WERI-Rb-1 (cell line): ENCODE measurements around the gene TSHB.

Experiments
- DNase-seq: peaks from one replicate; pipeline ENCODE4 v3.0.0-alpha.2; 2020
- H3K27ac ChIP-seq: fragments of 250-450 bp; sonication (Bioruptor Pico); 2 replicates; pipeline ENCODE4 v1.5.1; 2020; ENCODE audit warnings: mild to moderate bottlenecking, moderate library complexity
- H3K27me3 ChIP-seq: fragments of 250-450 bp; sonication (Bioruptor Pico); 2 replicates; pipeline ENCODE4 v1.5.1; 2021; ENCODE audit warnings: mild to moderate bottlenecking, low read depth, moderate library complexity; ENCODE audit not compliant: insufficient read depth, severe bottlenecking
- H3K36me3 ChIP-seq: fragments of 250-450 bp; sonication (Bioruptor Pico); 2 replicates; pipeline ENCODE4 v1.5.1; 2020; ENCODE audit warnings: mild to moderate bottlenecking, moderate library complexity
- H3K4me3 ChIP-seq: 2 replicates; pipeline ENCODE4 v1.5.1; 2011; ENCODE audit warnings: low read depth, mild to moderate bottlenecking, control low read depth, low read length
- H3K9me3 ChIP-seq: fragments of 250-450 bp; sonication (Bioruptor Pico); 2 replicates; pipeline ENCODE4 v1.5.1; 2021; ENCODE audit warnings: mild to moderate bottlenecking, moderate library complexity; ENCODE audit not compliant: severe bottlenecking
- TF ChIP-seq, protein P1 (sequence below): IDR thresholded peaks from 2 replicates; pipeline ENCODE4 v1.5.1; 2011; ENCODE audit warnings: low read depth, mild to moderate bottlenecking, control low read depth, inconsistent platforms, low read length

The TSHB gene

DNA sequence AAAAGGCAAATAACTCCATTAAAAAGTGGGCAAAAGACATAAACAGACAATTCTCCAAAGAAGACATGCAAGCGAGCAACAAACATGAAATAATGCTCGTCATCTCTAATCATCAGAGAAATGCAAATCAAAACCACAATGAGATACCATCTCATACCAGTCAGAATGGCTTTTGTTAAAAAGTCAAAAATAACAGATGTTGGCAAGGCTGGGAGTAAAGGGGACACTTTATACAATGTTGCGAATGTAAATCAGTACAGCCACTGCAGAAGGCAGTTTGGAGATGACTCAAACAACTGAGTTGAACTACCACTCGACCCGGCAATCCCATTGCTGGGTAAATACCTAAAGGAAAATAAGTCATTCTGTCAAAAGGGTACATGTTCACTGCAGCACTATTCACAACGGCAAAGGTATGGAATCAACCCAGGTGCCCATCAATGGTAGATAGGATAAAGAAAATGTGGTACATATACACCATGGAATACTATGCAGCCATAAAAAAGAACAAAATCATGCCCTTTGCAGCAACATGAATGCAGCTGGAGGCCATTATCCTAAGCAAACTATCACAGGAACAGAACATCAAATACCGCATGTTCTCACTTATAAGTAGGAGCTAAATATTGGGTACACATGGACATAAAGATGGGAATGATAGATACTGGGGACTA, 33.7 kb downstream of the TSHB start:
- DNase-seq = no peak
- Histone ChIP-seq H3K27ac (no peak overlapping the region), H3K9me3 (no peaks in the 10 kb centered on the region), H3K4me3 (no peak overlapping the region), H3K36me3 (no peaks in the 10 kb centered on the region), H3K27me3 (no peaks in the 10 kb centered on the region)
- TF ChIP-seq, protein P1, sequence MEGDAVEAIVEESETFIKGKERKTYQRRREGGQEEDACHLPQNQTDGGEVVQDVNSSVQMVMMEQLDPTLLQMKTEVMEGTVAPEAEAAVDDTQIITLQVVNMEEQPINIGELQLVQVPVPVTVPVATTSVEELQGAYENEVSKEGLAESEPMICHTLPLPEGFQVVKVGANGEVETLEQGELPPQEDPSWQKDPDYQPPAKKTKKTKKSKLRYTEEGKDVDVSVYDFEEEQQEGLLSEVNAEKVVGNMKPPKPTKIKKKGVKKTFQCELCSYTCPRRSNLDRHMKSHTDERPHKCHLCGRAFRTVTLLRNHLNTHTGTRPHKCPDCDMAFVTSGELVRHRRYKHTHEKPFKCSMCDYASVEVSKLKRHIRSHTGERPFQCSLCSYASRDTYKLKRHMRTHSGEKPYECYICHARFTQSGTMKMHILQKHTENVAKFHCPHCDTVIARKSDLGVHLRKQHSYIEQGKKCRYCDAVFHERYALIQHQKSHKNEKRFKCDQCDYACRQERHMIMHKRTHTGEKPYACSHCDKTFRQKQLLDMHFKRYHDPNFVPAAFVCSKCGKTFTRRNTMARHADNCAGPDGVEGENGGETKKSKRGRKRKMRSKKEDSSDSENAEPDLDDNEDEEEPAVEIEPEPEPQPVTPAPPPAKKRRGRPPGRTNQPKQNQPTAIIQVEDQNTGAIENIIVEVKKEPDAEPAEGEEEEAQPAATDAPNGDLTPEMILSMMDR = no peak

DNA sequence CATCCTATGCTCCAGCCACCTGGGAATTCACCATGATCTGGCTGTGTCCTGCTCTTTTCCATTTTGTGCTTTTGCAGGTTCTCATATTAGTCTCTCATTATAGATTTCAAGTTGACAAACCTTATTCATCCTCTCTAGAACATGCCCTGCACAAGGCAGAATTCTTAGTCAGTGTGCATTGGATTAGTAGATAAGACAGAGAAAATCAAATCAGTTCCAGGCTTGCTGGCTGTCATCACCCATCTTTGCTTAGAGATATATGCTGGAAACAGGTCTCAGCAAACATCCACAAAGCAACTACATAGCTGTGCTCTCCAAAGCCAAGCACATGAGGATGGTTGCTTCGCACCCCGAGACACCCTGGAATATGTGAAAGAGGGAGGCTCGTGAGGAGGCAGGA, 34.8 kb downstream of the TSHB start:
- H3K27ac ChIP-seq = no peak overlapping the region
- TF ChIP-seq, protein P1 = no peak

DNA sequence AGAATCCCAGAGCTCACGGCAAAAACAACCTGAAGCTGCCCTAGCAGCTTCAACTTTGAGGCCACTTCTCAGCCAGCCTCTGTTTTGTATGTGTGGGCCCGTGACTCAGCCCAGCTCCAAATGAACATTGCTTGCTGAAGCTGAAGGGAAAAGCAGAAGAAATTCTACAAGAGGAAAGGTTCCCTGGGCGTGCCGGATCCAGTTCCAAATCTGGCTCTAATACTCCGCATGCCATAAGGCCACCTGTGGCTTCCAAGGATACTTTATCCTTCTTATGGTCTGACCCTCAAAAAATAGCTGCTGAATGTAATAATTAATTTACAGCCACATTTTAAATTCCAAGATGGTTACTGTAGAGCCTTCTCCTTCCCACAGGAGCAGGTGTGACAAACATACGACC, 35.4 kb downstream of the TSHB start:
- no peaks in the 10 kb centered on the region for H3K27me3 ChIP-seq

More for the DNA sequence above, 34.8 kb downstream of the TSHB start:
- Histone ChIP-seq H3K36me3 (no peaks in the 10 kb centered on the region), H3K27me3 (no peaks in the 10 kb centered on the region), H3K9me3 (no peaks in the 10 kb centered on the region), H3K4me3 (no peak overlapping the region)
- no peak for DNase-seq

DNA sequence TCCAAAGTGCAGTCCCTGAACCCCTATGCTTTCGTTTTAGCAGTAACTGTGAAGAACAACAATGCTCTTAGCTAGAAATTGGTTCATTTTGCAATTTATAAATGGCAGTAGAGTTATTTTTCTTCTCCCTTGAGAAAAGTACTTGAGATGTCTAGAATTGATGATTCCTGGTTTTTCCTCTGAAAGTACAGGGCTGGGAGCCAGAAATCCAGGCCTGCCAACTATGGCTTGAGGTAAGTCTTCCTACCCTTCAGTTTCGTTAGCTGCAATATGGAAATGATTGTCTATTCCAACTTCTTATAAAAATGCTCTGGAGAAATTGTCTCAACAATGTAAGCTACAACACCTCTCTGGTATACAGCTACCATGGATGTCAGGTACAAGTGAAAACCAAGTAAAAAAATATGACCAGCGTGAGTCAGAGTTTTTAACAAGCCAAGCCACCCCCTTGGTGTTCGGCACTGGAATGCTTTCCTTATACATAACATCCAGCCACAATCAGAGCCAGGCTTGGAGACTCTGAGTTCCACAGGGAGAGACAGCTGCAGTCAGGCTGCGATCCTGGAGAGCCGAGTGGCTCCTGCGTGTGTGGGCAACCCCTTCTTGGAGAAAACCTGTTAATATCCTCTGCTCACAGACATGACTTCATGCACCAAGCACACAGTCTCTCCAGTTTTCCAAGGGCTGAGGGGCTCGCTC, 37.7 kb downstream of the TSHB start:
- DNase-seq = no peak

More for the DNA sequence above, 35.4 kb downstream of the TSHB start:
- TF ChIP-seq, protein P1 = no peak
- H3K36me3 ChIP-seq = no peaks in the 10 kb centered on the region
- no peak overlapping the region for H3K4me3 ChIP-seq
- no peaks in the 10 kb centered on the region for H3K9me3 ChIP-seq
- no peak overlapping the region for H3K27ac ChIP-seq
- DNase-seq = no peak

DNA sequence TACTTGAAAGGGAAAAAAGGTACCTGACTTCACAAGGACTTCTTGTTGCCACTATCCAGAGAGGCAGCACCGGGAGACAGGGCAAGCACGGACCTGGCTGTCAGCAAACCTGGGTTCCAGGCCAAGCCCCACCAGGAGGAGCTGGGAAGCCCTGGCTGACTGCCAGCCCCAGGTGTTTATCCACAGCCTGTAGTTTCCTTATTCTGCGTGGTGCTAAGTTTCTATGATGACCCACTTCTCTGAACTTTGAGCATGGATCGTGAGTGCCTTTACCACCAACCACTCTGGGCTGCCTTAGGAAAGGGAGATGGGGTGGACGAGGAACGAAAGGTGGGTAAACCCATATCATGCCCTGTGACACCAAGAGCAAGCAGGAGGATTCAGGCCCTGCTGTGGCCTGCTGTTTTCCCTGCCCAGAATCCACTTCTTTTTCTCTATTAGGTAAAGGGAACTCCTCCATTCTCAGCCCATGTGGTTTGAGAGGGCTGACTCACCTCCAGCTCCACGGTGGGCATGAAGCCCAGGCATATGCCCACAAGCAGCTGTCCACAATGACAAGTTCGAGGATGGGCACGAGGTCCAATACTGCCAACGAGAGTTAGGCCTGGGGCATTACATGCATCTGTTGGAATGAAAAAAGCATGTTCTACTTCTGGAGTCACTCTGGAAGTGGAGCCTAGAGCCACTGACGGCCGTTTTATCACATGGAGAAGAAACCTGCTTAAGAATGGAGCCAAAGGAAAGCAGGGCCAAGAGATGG, 39.4 kb downstream of the TSHB start:
- H3K9me3 ChIP-seq = no peaks in the 10 kb centered on the region
- no peaks in the 10 kb centered on the region for H3K36me3 ChIP-seq
- H3K27ac ChIP-seq = no peak overlapping the region
- DNase-seq = no peak
- no peaks in the 10 kb centered on the region for H3K27me3 ChIP-seq
- no peak overlapping the region for H3K4me3 ChIP-seq
- TF ChIP-seq, protein P1 = no peak

More for the DNA sequence above, 37.7 kb downstream of the TSHB start:
- no peak overlapping the region for H3K27ac ChIP-seq
- no peaks in the 10 kb centered on the region for H3K27me3 ChIP-seq
- H3K4me3 ChIP-seq = no peak overlapping the region
- no peaks in the 10 kb centered on the region for H3K36me3 ChIP-seq
- H3K9me3 ChIP-seq = no peaks in the 10 kb centered on the region
- TF ChIP-seq, protein P1 = no peak
